Left cardiac atrium (tissue), 4 donors: ENCODE results near the gene PLAC9. TPM values are rescaled to one million over a fixed set of nuclear protein-coding genes. Genes with fewer than 3 reads are reported as not detected.
"Not testable (repeated sequence)": the region's sequence is repeated elsewhere in the genome, so short reads cannot be mapped to it uniquely, and the experiment has no call there.

Experiments
- ATAC-seq, 2 donors: fragments of 200-7000 bp; cut with Tn5 transposase; one replicate each; pipeline ENCODE4 v1.9.1; 2020; ENCODE audit warnings: mild to moderate bottlenecking in 2 of 2, moderate library complexity in 2 of 2
- DNase-seq: peaks from one replicate; pipeline ENCODE4 v3.0.0-alpha.2; 2020
- intact Hi-C, 2 donors: fragments of 100-400 bp; cut with DNase I; formaldehyde crosslinking; loops; one replicate each; pipeline versions ENCODE4 v1.14.1 to v1.15.1; 2022 to 2023
- long read RNA-seq: library from polyadenylated mRNA; unstranded; transcript quantifications from one replicate; pipeline ENCODE4 v2.0.0, GENCODE V29; 2021
- total RNA-seq, 2 donors: library from RNA; stranded (reverse); fragmentation: NEBNext Ultra II Directional; extraction: Animal tissue kit (Norgen Biotek cat#: 25700); gene quantifications; one replicate each; pipeline ENCODE4 v1.2.1, GENCODE V29; 2021
- donor health status: DM: no; HTN: yes; CAD: no.
- donor health status: DM: no; HTN: yes; CAD: no; lungs with severe emphysema.
- donor health status: DM: yes; HTN: yes; CAD: no.
- donor health status: Dilated cardiomyopathy.

The PLAC9 gene, protein sequence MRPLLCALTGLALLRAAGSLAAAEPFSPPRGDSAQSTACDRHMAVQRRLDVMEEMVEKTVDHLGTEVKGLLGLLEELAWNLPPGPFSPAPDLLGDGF
- total RNA-seq = 10 to 100 TPM; 60.9 to 97.9 TPM
- long read RNA-seq, partial matches to known transcripts = 0 of 4 reads
- long read RNA-seq, other reads (novel, unspliced or antisense) = 1 of 4 reads

DNA sequence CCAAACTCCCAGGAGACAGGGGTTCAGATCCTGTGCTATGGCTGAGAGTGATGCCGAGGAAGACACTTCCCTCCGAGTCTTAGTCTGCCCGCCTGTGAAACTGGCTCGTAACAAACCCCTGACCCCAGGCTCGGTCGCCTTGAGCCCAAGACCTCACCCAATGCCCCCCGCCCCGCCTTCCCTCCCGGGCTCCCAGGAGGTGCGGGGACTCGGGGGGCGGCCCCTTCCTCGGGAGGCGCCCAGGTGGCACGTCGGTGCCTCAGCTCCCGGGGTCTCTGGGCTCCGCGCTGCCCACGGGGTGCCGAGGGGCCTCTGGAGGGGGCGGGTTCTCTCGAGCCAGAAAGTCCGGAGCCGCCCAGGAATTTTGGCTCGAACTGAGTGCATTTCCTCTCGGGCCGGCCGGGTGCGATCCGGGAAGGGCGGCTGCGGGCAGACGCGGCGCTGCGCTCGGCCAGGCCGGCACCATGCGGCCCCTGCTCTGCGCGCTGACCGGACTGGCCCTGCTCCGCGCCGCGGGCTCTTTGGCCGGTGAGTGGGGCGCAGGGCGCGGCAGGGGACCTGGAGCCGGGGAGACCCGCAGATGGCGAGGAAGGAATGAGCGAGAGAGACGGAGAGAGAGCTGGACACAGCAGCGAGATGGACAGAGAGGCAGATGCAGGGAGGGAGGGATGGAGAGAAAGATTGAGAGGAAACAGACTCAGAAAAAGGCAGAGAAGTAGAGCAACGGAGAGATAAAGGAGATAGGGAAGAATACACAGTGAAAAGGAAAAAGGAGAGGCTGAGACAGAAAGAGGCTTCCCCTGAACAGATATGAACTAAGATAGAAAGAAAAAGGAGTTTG, at the start of gene PLAC9:
PLAC9 (plus strand) TSS at position 432 of the 841 bp plus-strand sequence; CDS start at position 465, 33 bp downstream.
- intact Hi-C loops = no loop called here
- DNase-seq (peak; percentile 82), ATAC-seq (peak; percentile 68 to 70)

GRCh38 chr10:80090121-80090520, 42.4 kb upstream of the PLAC9 start:
- ATAC-seq (no peak), DNase-seq (no peak)
- intact Hi-C loops = no loop called here

DNA sequence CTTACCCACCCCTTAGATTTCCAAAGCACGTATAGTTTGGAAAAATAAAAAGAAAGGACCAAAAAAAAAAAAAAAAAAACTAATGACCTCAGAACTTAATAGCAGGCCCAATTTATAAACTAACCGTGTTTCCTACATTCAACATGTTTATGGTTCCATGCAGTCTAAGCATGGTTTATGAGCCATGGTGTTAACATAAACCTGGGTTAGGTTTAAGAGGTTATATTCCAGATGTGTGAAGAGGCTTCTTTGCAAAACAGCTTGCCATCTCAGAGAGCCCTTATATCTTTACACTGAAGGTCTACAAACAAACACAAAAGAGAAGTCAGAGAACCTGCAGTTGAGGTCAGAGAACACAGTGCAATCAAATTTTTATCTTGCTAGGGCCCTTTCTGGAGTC, 38.3 kb upstream of the PLAC9 start:
- ATAC-seq (no peak), DNase-seq (no peak)
- intact Hi-C loops = no loop called here

GRCh38 chr10:80098272-80098671, 34.3 kb upstream of the PLAC9 start:
- ATAC-seq, DNase-seq, intact Hi-C loops: not testable (repeated sequence)

- ATAC-seq, intact Hi-C loops, DNase-seq: not testable (repeated sequence)
These were observed 33.2 kb upstream of the PLAC9 start for GRCh38 chr10:80099295-80099694.

GRCh38 chr10:80100116-80100515, 32.4 kb upstream of the PLAC9 start:
- DNase-seq = no peak
- intact Hi-C loops = no loop called here

DNA sequence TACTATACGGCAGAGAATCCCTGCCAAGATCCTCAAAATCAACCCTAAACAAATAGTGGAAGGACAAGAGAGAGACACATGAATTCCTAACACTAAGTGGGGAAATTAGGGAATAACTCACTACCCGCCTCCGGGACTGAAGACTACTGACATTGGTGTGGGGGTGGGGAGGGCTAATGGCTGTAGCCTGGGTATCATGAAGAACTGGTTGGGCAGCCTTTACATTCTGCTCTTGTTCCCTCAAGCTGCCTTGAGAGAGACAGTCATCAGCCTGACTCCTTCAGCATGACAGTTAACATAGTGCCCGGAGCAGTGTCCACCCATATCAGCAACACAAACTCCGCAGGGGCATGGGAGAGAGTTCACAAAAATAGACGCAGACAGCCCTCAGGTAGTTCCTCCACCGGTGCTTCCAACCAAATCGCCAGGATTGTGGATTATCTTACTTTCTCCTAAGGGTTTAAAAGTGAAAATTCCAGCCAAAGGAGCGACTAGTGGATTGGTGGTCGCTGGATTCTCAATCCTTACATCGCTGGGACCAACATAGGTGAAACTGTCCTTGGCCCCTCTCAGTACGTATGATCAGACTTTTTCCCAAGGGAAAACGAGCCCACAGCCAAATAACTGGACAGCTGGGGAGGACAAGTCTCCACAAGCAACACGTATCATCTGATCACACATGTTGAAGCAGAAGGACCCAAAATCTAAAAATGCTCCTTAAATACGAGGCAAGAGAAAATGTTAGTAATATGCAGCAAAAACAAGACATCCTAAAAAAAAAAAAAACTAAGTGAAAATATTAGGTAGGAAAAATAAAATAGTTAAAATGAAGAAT, 31.5 kb upstream of the PLAC9 start:
- DNase-seq (no peak), ATAC-seq (no peak)
- intact Hi-C loops = no loop called here

More at GRCh38 chr10:80100116-80100515, 32.4 kb upstream of the PLAC9 start:
- no peak for ATAC-seq

DNA sequence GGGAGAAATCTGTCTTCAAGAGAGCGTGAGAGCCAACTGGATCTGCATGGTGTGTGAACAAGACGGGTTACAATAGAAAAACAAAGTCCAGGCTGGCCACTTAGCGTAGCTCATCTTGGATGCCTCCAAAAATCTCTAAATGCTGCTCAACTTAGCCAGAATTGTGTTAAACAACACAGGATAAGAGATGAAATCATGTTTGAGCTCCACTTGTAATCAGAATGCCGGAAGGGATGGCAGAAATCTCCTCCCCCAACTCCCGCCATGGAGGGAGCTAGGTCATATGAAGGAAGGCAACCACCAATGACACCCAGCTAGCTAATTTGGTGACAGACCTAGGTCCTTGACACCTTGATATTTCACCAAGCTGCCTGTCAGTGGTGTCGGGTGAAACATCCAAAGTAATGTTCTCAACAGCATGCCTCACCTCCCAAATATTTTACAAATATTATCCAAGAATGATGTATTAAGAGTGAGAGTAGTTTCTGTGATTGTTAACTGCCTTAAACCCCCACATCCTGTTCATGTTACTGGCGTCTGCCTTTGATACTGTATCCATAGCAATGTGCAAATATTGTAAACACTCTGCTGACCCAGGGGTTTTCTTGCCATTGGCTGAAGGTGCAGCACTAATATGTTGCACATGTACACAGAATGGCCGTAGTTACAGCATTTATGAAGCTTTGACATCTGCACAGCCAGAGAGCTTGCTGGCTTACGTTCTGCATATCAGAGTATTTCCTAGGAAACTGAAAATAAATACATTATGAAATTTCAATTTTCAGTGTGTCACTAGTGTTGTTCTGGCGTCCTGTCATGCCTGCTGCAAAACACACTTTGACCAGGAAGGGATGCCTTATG, 28.2 kb upstream of the PLAC9 start:
- ATAC-seq = peak; percentile 88 to 93
- no peak for DNase-seq
- intact Hi-C loops = no loop called here

GRCh38 chr10:80108576-80109239, 23.8 kb upstream of the PLAC9 start:
- no peak for DNase-seq
- no peak for ATAC-seq
- intact Hi-C loops = no loop called here

DNA sequence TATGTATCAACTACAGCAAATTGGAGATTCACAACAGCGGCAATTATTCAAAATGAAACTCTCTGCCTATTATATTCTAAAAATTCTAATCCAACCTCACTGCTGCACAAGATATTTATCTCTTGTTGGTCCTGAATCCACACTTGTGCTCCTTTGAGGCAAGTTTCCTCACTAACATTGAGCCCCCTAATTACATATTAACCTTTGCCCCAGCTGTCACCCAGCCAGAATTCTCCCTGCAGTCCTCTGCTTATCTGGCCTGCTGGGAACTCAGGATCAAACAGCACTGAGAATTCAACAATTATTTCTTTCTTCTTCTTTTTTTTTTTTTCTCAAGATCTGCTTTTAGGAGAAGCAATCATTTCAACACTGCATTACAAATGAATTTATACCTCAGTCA, 21.5 kb upstream of the PLAC9 start:
- intact Hi-C loops = no loop called here

GRCh38 chr10:80118669-80119068, 13.9 kb upstream of the PLAC9 start:
- ATAC-seq (no peak), DNase-seq (no peak)
- intact Hi-C loops = no loop called here

More for the DNA sequence above, 21.5 kb upstream of the PLAC9 start:
- no peak for ATAC-seq
- no peak for DNase-seq

GRCh38 chr10:80122110-80122710, 10.3 kb upstream of the PLAC9 start:
- intact Hi-C loops = no loop called here
- ATAC-seq (no peak), DNase-seq (no peak)

DNA sequence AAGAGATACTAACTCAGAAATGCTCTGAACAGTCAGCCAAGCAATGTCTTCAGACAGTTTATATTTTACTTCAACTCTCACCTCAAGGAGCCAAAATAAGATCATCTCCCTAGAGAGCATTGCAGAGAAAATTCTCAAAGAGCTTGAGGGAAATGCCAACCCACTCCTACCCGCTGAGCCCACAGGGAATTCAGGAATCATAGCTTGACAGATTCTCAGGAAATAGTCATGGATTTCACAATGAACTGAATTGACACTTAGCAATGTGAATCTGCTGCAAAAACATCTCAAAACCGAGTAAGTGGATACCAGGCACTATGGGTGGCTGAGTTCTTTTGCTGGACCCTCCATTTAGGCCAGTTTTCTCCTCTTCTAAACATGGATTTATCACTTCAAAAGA, 9.8 kb upstream of the PLAC9 start:
- intact Hi-C loops = no loop called here
- ATAC-seq = peak in 1 of 2 donors; percentile 67
- no peak for DNase-seq

- DNase-seq (peak; percentile 37), ATAC-seq (peak; percentile 45 to 85)
- intact Hi-C loops = loop anchor here in 1 of 2 donors (5.0 kb wide), 1 partner anchor 65 kb away; no protein-coding TSS in a partner anchor
These were observed 5.7 kb upstream of the PLAC9 start for GRCh38 chr10:80126876-80127275.

GRCh38 chr10:80131499-80131901, 1.0 kb upstream of the PLAC9 start:
- ATAC-seq = no peak
- no peak for DNase-seq
- intact Hi-C loops = no loop called here

DNA sequence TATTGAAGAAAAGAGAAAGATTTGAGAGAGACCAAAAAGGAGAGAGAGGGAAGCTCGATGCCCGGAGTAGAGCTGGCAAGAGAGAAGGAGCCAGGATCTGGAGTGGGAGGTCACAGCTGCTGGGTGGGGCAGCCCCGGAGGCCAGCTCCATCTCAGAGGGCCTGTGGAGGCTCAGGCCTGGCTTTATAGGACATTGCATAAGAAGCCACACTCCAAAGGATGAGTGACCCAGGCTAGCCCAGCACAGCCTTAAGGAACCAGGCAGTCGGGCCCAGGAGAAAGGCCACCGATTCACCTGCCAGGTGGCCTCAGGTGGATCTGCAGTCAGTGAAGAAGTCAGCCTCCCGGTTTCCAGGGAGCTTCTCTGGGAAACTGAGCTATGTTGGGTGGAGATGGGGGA, 676 bp downstream of the PLAC9 start:
- peak in 1 of 2 donors; percentile 6 for ATAC-seq
- intact Hi-C loops = no loop called here
- DNase-seq = peak; percentile 68

- ATAC-seq, intact Hi-C loops, DNase-seq: not testable (repeated sequence)
These were observed 1.2 kb downstream of the PLAC9 start for GRCh38 chr10:80133687-80134086.

- DNase-seq (peak; percentile 97), ATAC-seq (peak; percentile 78)
- intact Hi-C loops = no loop called here
These were observed 3.6 kb downstream of the PLAC9 start for GRCh38 chr10:80136134-80136571.
